ENCODE results near the gene HAPLN3. TPM values are rescaled to one million over a fixed set of nuclear protein-coding genes. Genes with fewer than 3 reads are reported as not detected.

HAPLN3 gene
- total RNA-seq, 2 donors from 2014 or later, result 1.9 to 3.6 TPM

DNA sequence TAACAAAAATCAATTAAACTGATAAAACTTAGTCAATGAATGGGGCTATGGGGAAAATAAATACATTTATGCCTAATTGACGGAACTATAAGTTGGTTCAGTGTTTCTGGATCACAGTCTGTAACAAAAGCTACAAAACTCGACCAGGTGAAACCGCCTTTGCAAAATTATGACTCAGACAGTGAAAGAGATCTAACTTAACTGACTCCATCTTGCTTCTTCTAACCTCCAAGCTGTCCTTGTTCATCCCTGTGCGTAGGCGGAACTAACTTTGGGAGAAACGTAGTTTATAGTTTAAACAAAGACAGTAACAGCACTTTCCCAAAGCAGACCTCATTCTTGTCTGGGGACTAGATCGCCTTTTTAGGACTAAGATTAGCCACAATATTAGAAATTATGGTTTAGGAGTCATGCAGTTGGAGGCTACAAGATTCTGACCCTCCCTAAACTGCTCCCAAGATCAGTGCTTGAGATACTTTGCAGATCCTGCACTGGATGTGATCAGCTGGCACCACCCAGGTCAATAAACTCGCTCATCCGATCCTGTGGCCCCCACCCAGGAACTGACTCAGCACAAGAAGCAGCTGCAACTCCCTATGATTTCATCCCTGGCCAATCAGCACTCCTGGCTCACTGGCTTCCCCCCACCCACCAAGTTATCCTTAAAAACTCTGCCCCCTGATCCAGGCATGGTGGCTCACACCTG, 25.0 kb upstream of the HAPLN3 start:
- Histone ChIP-seq H3K4me1 (no peaks in the 10 kb centered on the region), H3K4me3 (no peak overlapping the region), H3K27ac (no peak overlapping the region), H3K9me3 (no peaks in the 10 kb centered on the region), H3K9ac (ENCODE audit: low read depth in 2 of 2, low read length in 2 of 2) (no peak overlapping the region), H3K27me3 (no peaks in the 10 kb centered on the region), H3K36me3 (no peaks in the 10 kb centered on the region)
- DNase-seq, result no peak
- intact Hi-C loops (cut with DNase I), result no loop called here
- TF ChIP-seq, protein P1, sequence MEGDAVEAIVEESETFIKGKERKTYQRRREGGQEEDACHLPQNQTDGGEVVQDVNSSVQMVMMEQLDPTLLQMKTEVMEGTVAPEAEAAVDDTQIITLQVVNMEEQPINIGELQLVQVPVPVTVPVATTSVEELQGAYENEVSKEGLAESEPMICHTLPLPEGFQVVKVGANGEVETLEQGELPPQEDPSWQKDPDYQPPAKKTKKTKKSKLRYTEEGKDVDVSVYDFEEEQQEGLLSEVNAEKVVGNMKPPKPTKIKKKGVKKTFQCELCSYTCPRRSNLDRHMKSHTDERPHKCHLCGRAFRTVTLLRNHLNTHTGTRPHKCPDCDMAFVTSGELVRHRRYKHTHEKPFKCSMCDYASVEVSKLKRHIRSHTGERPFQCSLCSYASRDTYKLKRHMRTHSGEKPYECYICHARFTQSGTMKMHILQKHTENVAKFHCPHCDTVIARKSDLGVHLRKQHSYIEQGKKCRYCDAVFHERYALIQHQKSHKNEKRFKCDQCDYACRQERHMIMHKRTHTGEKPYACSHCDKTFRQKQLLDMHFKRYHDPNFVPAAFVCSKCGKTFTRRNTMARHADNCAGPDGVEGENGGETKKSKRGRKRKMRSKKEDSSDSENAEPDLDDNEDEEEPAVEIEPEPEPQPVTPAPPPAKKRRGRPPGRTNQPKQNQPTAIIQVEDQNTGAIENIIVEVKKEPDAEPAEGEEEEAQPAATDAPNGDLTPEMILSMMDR (IDR thresholded peaks at IDR 0.05), result no peak

DNA sequence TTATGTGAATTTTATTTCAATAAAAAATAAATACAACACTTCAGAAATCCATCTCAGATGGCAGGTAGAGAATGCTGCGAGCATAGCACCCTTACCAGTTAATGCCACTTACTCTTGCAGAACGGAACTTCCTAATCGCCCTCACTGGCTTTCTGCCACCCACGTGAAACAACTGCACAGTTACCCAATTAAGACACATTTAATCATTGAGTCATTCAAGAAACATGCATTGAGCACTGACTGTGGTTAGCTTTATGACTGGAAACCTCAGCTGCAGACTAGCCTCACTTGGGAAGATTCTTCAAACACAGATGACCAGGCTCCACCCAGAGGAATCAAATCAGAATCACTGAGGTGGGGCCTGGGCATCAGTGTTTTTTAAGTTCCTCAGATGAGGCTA, 23.4 kb upstream of the HAPLN3 start:
- no peaks in the 10 kb centered on the region for H3K27me3 ChIP-seq
- TF ChIP-seq, protein P1 (IDR thresholded peaks at IDR 0.05), result no peak
- H3K4me1 ChIP-seq, result no peaks in the 10 kb centered on the region
- no peaks in the 10 kb centered on the region for H3K9me3 ChIP-seq
- DNase-seq, result no peak
- no peaks in the 10 kb centered on the region for H3K36me3 ChIP-seq
- H3K9ac ChIP-seq (ENCODE audit: low read depth in 2 of 2, low read length in 2 of 2), result no peak overlapping the region
- H3K27ac ChIP-seq, result no peak overlapping the region
- no peak overlapping the region for H3K4me3 ChIP-seq
- intact Hi-C loops (cut with DNase I), result no loop called here

DNA sequence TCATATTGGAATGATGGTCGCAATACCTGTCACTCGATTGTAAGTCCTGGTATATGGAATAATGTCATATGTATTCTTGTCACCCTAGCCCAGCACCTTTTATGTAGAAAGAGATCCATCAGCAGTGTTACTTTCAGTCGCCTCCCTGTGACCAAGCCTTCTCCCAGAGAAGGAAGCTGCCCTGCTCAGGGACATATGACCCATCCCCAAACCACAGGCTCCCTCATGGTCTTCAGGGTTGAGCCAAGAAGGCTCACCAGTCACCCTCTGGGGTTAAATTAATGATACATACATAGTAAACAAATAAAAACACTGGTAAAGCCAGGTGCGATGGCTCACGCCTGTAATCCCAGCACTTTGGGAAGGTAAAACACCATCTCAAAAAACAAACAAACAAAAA, 22.4 kb upstream of the HAPLN3 start:
- DNase-seq, result no peak
- Histone ChIP-seq H3K9ac (ENCODE audit: low read depth in 2 of 2, low read length in 2 of 2) (no peak overlapping the region), H3K9me3 (no peaks in the 10 kb centered on the region), H3K27me3 (no peaks in the 10 kb centered on the region), H3K27ac (no peak overlapping the region), H3K4me1 (no peaks in the 10 kb centered on the region), H3K4me3 (no peak overlapping the region), H3K36me3 (no peaks in the 10 kb centered on the region)
- TF ChIP-seq, protein P1 (IDR thresholded peaks at IDR 0.05), result no peak
- intact Hi-C loops (cut with DNase I), result no loop called here

DNA sequence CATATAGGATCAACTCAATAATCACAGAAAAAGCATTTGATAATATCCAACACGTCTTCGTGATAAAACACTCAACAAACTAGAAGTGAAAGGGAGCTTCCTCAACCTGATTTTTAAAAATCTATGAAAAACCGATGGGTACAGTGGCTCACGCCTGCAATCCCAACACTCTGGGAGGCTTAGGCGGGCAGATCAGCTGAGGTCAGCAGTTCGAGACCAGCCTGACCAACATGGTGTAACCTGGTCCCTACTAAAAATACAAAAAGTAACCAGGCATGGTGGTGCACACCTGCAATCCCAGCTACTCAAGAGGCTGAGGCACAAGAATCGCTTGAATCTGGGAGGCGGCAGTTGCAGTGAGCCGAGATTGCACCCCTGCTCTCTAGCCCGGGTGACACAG, 20.0 kb upstream of the HAPLN3 start:
- TF ChIP-seq, protein P1 (IDR thresholded peaks at IDR 0.05), result no peak
- no peaks in the 10 kb centered on the region for H3K36me3 ChIP-seq
- H3K4me3 ChIP-seq, result no peak overlapping the region
- no peaks in the 10 kb centered on the region for H3K4me1 ChIP-seq
- H3K27ac ChIP-seq, result no peak overlapping the region
- no peaks in the 10 kb centered on the region for H3K27me3 ChIP-seq
- intact Hi-C loops (cut with DNase I), result no loop called here
- no peak overlapping the region for H3K9ac ChIP-seq (ENCODE audit: low read depth in 2 of 2, low read length in 2 of 2)
- DNase-seq, result no peak
- H3K9me3 ChIP-seq, result no peaks in the 10 kb centered on the region

DNA sequence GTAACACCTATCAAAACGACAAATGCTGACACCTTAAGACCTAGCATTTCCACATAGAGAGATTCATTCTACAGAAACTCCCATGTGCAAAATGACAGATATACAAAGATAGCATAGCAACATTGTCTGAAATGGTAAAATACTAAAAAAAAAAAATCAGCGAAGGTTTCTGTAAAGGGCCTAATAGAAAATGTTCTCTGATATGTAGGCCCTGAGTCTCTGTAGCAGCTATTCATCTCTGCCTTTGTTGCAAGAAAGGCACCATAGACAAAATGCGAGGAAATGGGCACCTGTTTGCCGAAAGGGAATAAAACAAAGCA, 18.5 kb upstream of the HAPLN3 start:
- H3K9ac ChIP-seq (ENCODE audit: low read depth in 2 of 2, low read length in 2 of 2), result no peak overlapping the region
- TF ChIP-seq, protein P1 (IDR thresholded peaks at IDR 0.05), result no peak
- DNase-seq, result no peak
- intact Hi-C loops (cut with DNase I), result no loop called here
- no peak overlapping the region for H3K27ac ChIP-seq
- H3K27me3 ChIP-seq, result no peaks in the 10 kb centered on the region
- peak overlapping the region; percentile 71 for H3K4me3 ChIP-seq
- no peaks in the 10 kb centered on the region for H3K9me3 ChIP-seq
- H3K4me1 ChIP-seq, result no peaks in the 10 kb centered on the region
- H3K36me3 ChIP-seq, result no peaks in the 10 kb centered on the region
